Right atrium auricular region (tissue), 2 donors: ENCODE measurements around the gene VASH2. TPM values are rescaled to one million over a fixed set of nuclear protein-coding genes. Genes with fewer than 3 reads are reported as not detected.

Source experiments
- DNase-seq: peaks from one replicate; pipeline ENCODE4 v3.0.0-alpha.2; 2019; ENCODE audit warnings: low spot score
- H3K27ac ChIP-seq, 2 donors: fragments of 200-600 bp; sonication (generic); 1 replicate in 1 of 2; 2 replicates in 1 of 2; pipeline ENCODE4 v1.5.1; 2016 to 2019
- H3K27me3 ChIP-seq, 2 donors: fragments of 200-600 bp; sonication (generic); one replicate each; pipeline versions ENCODE4 v1.5.1 to v1.6.0; 2017 to 2019
- H3K36me3 ChIP-seq: fragments of 200-600 bp; sonication (generic); one replicate; pipeline ENCODE4 v1.5.1; 2016
- H3K4me1 ChIP-seq, 2 donors: fragments of 200-600 bp; sonication (generic); one replicate each; pipeline versions ENCODE4 v1.5.1 to v1.6.0; 2017 to 2019
- H3K4me3 ChIP-seq, 2 donors: fragments of 200-600 bp; sonication (generic); 1 replicate in 1 of 2; 2 replicates in 1 of 2; pipeline ENCODE4 v1.5.1; 2017 to 2019; ENCODE audit warnings: mild to moderate bottlenecking in 1 of 2, moderate library complexity in 1 of 2
- H3K9me3 ChIP-seq, 2 donors: fragments of 200-600 bp; sonication (generic); one replicate each; pipeline ENCODE4 v1.5.1; 2019
- total RNA-seq, 2 donors: library from RNA; depleted of rRNA; stranded (reverse); fragments of >200 nt; gene quantifications; one replicate each; pipeline ENCODE4 v1.1.0, GENCODE V29; 2016
- TF ChIP-seq, protein P1 (sequence below), 2 donors: fragments of 200-600 bp; sonication (generic); IDR thresholded peaks; one replicate each; pipeline ENCODE4 v1.5.1; 2019; ENCODE audit warnings: antibody characterized with exemption in 2 of 2

VASH2 gene
- total RNA-seq, 2 donors from 2014 or later = 0.47 to 0.82 TPM

DNA sequence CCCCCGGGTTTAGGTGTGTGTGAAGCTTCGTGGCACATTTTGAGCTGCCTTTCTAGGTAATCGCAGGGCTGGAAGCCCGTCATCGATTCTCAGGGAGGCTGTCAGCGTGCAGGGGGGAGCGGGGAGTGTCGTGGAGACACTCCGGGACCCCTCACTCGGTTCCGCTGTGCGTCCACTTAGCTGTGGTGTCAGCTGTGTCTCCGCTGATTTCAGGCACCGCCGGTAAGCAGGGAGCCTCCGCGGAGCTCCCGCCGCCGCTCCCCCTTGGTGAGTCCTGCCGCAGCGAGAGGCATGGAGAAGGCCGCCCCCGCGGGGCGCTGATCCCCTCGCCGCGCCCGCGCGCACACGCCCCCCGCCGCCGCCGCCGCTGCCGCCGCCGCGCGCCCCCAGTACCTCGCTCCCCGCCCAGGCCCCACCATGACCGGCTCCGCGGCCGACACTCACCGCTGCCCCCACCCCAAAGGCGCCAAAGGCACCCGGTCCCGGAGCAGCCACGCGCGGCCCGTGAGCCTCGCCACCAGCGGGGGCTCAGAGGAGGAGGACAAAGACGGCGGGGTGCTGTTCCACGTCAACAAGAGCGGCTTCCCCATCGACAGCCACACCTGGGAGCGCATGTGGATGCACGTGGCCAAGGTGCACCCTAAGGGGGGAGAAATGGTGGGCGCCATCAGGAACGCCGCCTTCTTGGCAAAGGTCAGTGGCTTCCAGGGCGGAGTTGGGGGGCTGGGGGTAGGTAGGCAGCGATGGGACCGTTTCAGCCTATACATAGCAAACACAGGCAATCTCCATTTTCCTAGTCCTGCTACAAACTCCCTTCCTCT, 995 bp downstream of the VASH2 start:
- Histone ChIP-seq H3K9me3 (no peaks in the 10 kb centered on the region), H3K27ac (peak overlapping the region in 1 of 2 donors; percentile 15), H3K4me3 (peak overlapping the region; percentile 51 to 55), H3K27me3 (no peaks in the 10 kb centered on the region), H3K36me3 (no peaks in the 10 kb centered on the region), H3K4me1 (peaks cover 0 to 15% of the 10 kb centered on the region in 2 donors)
- no peak for DNase-seq
- TF ChIP-seq, protein P1, sequence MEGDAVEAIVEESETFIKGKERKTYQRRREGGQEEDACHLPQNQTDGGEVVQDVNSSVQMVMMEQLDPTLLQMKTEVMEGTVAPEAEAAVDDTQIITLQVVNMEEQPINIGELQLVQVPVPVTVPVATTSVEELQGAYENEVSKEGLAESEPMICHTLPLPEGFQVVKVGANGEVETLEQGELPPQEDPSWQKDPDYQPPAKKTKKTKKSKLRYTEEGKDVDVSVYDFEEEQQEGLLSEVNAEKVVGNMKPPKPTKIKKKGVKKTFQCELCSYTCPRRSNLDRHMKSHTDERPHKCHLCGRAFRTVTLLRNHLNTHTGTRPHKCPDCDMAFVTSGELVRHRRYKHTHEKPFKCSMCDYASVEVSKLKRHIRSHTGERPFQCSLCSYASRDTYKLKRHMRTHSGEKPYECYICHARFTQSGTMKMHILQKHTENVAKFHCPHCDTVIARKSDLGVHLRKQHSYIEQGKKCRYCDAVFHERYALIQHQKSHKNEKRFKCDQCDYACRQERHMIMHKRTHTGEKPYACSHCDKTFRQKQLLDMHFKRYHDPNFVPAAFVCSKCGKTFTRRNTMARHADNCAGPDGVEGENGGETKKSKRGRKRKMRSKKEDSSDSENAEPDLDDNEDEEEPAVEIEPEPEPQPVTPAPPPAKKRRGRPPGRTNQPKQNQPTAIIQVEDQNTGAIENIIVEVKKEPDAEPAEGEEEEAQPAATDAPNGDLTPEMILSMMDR (IDR thresholded peaks at IDR 0.05) = no peak

DNA sequence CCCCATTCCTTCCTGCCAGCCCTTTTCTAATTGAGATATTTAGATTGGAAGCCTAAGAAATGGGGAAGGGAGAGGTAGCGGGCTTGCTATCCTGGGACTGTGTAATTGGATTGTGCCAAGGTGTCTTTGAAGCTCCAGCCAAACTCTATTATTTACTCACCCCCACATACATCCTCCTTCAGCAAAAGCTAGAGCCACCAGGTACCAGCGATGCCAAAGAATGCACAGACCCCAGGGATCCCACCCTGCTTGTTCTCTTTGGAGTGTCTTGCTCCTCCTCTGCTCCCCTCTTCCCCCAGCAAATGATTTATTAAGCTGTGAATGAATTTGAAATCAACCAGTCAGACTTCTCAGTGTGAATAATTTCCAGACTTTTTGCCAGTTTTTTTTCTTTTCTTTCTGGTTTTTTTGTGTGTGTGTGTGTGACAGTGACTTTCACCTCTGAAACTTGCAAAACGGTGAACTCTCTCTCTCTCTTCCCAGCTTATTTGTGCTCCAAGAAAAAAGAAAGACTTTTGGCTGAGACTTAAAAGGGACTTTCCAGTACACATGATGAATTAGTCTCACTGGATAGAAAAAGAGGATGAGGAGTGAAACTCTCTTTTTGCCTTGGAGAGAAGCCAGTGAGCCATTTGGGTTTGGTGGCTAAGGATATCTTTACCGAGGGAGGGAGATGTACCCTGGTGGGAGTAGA, 1.8 kb downstream of the VASH2 start:
- H3K27ac ChIP-seq = no peak overlapping the region
- peak overlapping the region; percentile 51 to 55 for H3K4me3 ChIP-seq

DNA sequence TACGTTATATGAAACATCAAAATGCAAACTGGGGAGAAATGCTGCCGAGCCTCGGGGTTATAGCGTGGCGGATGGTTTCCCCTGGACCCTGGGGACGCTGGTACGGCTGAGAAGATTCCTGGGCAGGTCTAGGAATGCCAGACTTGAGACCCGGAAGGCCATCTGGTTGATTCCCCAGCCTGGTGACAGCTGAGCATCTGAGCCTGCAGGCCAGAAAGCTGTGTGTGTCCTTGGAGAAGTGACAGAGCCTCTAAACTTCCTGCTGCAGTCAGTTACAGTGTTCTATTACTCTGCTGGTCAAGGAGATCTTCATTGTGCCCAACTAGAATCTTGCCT, 2.3 kb downstream of the VASH2 start:
- H3K9me3 ChIP-seq = no peaks in the 10 kb centered on the region
- TF ChIP-seq, protein P1 (IDR thresholded peaks at IDR 0.05) = no peak
- H3K27me3 ChIP-seq = no peaks in the 10 kb centered on the region
- peaks cover 0 to 15% of the 10 kb centered on the region in 2 donors for H3K4me1 ChIP-seq
- no peak overlapping the region for H3K4me3 ChIP-seq
- no peaks in the 10 kb centered on the region for H3K36me3 ChIP-seq
- no peak for DNase-seq
- H3K27ac ChIP-seq = no peak overlapping the region

More for the DNA sequence above, 1.8 kb downstream of the VASH2 start:
- Histone ChIP-seq H3K36me3 (no peaks in the 10 kb centered on the region), H3K27me3 (no peaks in the 10 kb centered on the region), H3K4me1 (peaks cover 0 to 15% of the 10 kb centered on the region in 2 donors), H3K9me3 (no peaks in the 10 kb centered on the region)
- no peak for DNase-seq
- TF ChIP-seq, protein P1 (IDR thresholded peaks at IDR 0.05) = no peak

DNA sequence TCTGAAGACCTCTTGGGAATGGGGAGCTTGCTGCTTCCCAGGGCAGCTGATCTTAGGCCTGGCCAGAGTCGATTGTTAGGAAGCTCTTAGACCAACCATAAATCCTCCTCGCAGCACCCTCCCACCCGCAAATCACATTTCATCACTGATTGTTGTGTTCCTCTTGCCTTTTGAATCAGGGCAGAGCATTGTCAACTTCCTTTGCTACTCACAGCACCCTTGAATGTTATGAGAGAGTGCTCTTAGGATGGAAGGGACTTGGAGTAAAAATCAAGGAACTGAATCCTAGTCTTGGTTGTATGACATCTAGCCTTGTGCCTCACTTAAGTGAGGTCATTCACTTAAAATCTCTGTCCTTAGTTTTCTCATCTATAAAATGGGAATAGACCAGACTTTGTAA, 3.0 kb downstream of the VASH2 start:
- Histone ChIP-seq H3K4me3 (no peak overlapping the region), H3K4me1 (peaks cover 0 to 15% of the 10 kb centered on the region in 2 donors), H3K27ac (no peak overlapping the region), H3K27me3 (no peaks in the 10 kb centered on the region), H3K36me3 (no peaks in the 10 kb centered on the region), H3K9me3 (no peaks in the 10 kb centered on the region)
- TF ChIP-seq, protein P1 (IDR thresholded peaks at IDR 0.05) = no peak
- no peak for DNase-seq

DNA sequence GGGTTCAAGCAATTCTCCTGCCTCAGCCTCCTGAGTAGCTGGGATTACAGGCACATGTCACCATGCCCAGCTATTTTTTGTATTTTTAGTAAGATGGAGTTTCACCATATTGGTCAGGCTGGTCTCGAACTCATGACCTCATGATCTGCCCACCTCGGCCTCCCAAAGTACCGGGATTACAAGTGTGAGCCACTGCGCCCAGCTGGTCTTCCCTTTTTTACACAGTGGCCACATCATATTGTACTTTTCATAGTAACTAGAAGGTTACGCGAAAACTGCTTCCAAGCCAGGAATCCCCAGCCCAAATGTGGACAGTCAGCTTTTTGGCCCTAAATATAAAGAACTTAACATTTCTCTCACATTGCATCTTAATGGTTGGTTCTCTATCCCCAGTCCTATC, 4.2 kb downstream of the VASH2 start:
- Histone ChIP-seq H3K27me3 (no peaks in the 10 kb centered on the region), H3K4me3 (no peak overlapping the region), H3K9me3 (no peaks in the 10 kb centered on the region), H3K27ac (no peak overlapping the region), H3K4me1 (peaks cover 0 to 15% of the 10 kb centered on the region in 2 donors), H3K36me3 (no peaks in the 10 kb centered on the region)
- TF ChIP-seq, protein P1 (IDR thresholded peaks at IDR 0.05) = no peak
- no peak for DNase-seq
